Lower lobe of right lung (tissue), 2 donors: ENCODE measurements around the gene CCDC148. TPM values are rescaled to one million over a fixed set of nuclear protein-coding genes. Genes with fewer than 3 reads are reported as not detected.
"Not testable (repeated sequence)": the region's sequence is repeated elsewhere in the genome, so short reads cannot be mapped to it uniquely, and the experiment has no call there.

Source experiments
- ATAC-seq, 2 donors: fragments of 200-7000 bp; cut with Tn5 transposase; one replicate each; pipeline ENCODE4 v1.9.1; 2020 to 2022; ENCODE audit warnings: mild to moderate bottlenecking in 2 of 2, moderate library complexity in 2 of 2
- DNase-seq: peaks from one replicate; pipeline ENCODE4 v3.0.0-alpha.2; 2020
- H3K27ac ChIP-seq: fragments of 200-600 bp; one replicate; pipeline ENCODE4 v1.8.0; 2022
- H3K27me3 ChIP-seq: fragments of 200-600 bp; one replicate; pipeline ENCODE4 v1.8.0; 2022; ENCODE audit warnings: low read depth
- H3K36me3 ChIP-seq: fragments of 200-600 bp; one replicate; pipeline ENCODE4 v1.8.0; 2022; ENCODE audit warnings: mild to moderate bottlenecking
- H3K4me1 ChIP-seq: fragments of 200-600 bp; one replicate; pipeline ENCODE4 v1.8.0; 2022
- H3K4me3 ChIP-seq: fragments of 200-600 bp; one replicate; pipeline ENCODE4 v1.8.0; 2022; ENCODE audit warnings: mild to moderate bottlenecking
- H3K9me3 ChIP-seq: fragments of 200-600 bp; one replicate; pipeline ENCODE4 v1.8.0; 2022
- CTCF ChIP-seq: fragments of 200-600 bp; IDR thresholded peaks from one replicate; pipeline ENCODE4 v1.8.0; 2022; ENCODE audit warnings: antibody characterized with exemption, mild to moderate bottlenecking
- intact Hi-C: fragments of 100-400 bp; cut with DNase I; formaldehyde crosslinking; loops from one replicate; pipeline ENCODE4 v1.11.0; 2022
- total RNA-seq: library from RNA; stranded (reverse); fragmentation: NEBNext Ultra II Directional; extraction: Animal tissue kit (Norgen Biotek cat#: 25700); gene quantifications from one replicate; pipeline ENCODE4 v1.2.1, GENCODE V29; 2021
- donor health status: DM: no; HTN: yes; CAD: no; lungs with severe emphysema.

Gene CCDC148
- total RNA-seq, 1 donor from 2014 or later: 2.8 TPM

DNA sequence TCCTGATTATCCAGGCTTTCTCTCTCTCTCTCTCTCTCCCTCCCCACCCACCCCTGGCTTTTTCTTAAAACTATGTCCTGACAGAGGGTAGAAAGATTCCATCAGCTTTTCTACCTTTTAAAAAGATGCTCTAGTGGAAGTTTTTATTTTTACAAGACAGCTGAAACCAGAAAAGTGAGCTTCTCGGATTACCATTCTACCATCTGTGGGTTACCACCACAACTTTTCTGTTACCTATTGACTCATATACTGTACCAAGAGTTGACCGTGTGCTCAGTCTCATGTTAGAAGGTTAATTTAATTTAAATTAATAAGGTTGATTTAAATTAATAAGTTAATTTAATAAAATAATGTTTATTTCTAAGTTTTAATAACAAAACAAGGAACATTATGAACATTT is 217.3 kb downstream of the CCDC148 start:
- Histone ChIP-seq H3K27me3 (no peaks in the 10 kb centered on the region), H3K27ac (no peak overlapping the region), H3K36me3 (no peaks in the 10 kb centered on the region), H3K4me3 (no peak overlapping the region), H3K4me1 (no peaks in the 10 kb centered on the region), H3K9me3 (no peaks in the 10 kb centered on the region)
- intact Hi-C loops: no loop called here
- ATAC-seq (no peak), DNase-seq (no peak)
- no peak for TF ChIP-seq CTCF

DNA sequence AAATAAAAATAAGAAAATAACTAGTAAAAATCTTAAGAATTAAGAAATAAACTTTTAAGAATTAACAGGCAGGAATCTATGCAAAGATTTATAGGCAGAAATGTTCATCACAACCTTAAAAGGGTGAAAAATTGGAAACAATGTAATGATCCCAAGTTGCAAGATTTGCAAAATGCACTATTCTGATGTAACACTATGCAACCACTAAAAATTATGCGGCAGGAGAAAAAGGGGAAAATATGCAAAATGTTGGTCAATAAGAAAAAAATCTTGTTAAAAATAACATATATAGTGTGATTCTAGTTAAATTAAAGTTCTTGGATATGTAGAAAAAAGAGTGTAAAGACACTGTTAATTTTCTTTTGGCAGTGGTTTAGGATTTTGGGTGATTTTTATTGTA is 222.1 kb downstream of the CCDC148 start:
- H3K4me1 ChIP-seq: no peaks in the 10 kb centered on the region
- H3K36me3 ChIP-seq: no peaks in the 10 kb centered on the region
- DNase-seq (no peak), ATAC-seq (no peak)
- H3K27ac ChIP-seq: no peak overlapping the region
- intact Hi-C loops: no loop called here
- TF ChIP-seq CTCF: no peak
- no peak overlapping the region for H3K4me3 ChIP-seq
- no peaks in the 10 kb centered on the region for H3K27me3 ChIP-seq
- H3K9me3 ChIP-seq: no peaks in the 10 kb centered on the region

DNA sequence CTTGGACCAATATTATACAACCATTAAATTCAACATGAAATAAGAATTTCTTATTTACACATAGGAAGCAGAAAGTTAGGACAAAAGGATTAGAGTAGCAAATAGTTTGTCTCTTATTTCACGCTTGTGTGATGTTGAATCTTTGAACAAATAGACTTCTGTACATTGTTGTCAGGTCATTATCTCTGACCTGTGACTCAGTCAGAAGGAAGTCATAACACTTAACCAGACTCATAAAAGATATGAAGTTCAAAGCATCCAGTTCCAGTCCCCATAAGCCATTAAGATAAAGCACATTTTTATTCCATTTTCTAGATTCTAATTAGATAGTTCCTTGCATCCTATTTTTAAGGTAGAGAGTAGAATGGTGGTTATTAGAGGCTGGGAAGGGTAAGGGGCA is 224.1 kb downstream of the CCDC148 start:
- no peak for DNase-seq

GRCh38 chr2:158228943-158229508 is 227.5 kb downstream of the CCDC148 start:
- no peak for ATAC-seq
- no peaks in the 10 kb centered on the region for H3K36me3 ChIP-seq
- H3K4me1 ChIP-seq: no peaks in the 10 kb centered on the region
- no peaks in the 10 kb centered on the region for H3K27me3 ChIP-seq
- DNase-seq: no peak
- TF ChIP-seq CTCF: no peak
- H3K9me3 ChIP-seq: no peaks in the 10 kb centered on the region
- no peak overlapping the region for H3K4me3 ChIP-seq
- no peak overlapping the region for H3K27ac ChIP-seq
- intact Hi-C loops: no loop called here

More for the DNA sequence above, 224.1 kb downstream of the CCDC148 start:
- no peaks in the 10 kb centered on the region for H3K27me3 ChIP-seq
- H3K9me3 ChIP-seq: no peaks in the 10 kb centered on the region
- no peaks in the 10 kb centered on the region for H3K36me3 ChIP-seq
- no peak for ATAC-seq
- no peak overlapping the region for H3K27ac ChIP-seq
- no peaks in the 10 kb centered on the region for H3K4me1 ChIP-seq
- no peak overlapping the region for H3K4me3 ChIP-seq
- intact Hi-C loops: no loop called here
- no peak for TF ChIP-seq CTCF

- ATAC-seq, DNase-seq, intact Hi-C loops, H3K4me1 ChIP-seq, H3K27ac ChIP-seq, H3K9me3 ChIP-seq, H3K4me3 ChIP-seq, H3K36me3 ChIP-seq, H3K27me3 ChIP-seq: not testable (repeated sequence)
These were observed 233.5 kb downstream of the CCDC148 start for GRCh38 chr2:158223066-158223465.

GRCh38 chr2:158221063-158222020 is 235.2 kb downstream of the CCDC148 start:
- H3K4me1 ChIP-seq: no peaks in the 10 kb centered on the region
- DNase-seq (no peak), ATAC-seq (no peak)
- H3K4me3 ChIP-seq: no peak overlapping the region
- no peaks in the 10 kb centered on the region for H3K9me3 ChIP-seq
- TF ChIP-seq CTCF: no peak
- H3K27me3 ChIP-seq: no peaks in the 10 kb centered on the region
- no peak overlapping the region for H3K27ac ChIP-seq
- no peaks in the 10 kb centered on the region for H3K36me3 ChIP-seq
- intact Hi-C loops: no loop called here
